Loucy (cell line): Measurements from ENCODE around the gene CCT7.

Source experiments
- CTCF ChIP-seq: fragments of 200-600 bp; sonication (generic); conservative IDR thresholded peaks from 2 replicates; pipeline ENCODE4 v1.5.1; 2014; ENCODE audit warnings: mild to moderate bottlenecking, antibody characterized with exemption, low read length
- EZH2phosphoT487 ChIP-seq: fragments of 200-600 bp; IDR thresholded peaks from 2 replicates; pipeline ENCODE4 v1.6.1; 2018; ENCODE audit warnings: antibody characterized with exemption, mild to moderate bottlenecking, moderate library complexity, borderline replicate concordance

- TF ChIP-seq CTCF, result peak; percentile 43
- no peak for TF ChIP-seq EZH2phosphoT487
Measured at GRCh38 chr2:73232403-73233153, 1.5 kb upstream of the CCT7 start.
